K562 (cell line): ENCODE data around the gene ADAM8. TPM values are rescaled to one million over a fixed set of nuclear protein-coding genes. Genes with fewer than 3 reads are reported as not detected.
"Not testable (repeated sequence)": the region's sequence is repeated elsewhere in the genome, so short reads cannot be mapped to it uniquely, and the experiment has no call there.

Source experiments
- ATAC-seq: fragments of 200-7000 bp; cut with Tn5 transposase; 3 replicates; pipeline ENCODE4 v1.9.1; 2020; ENCODE audit warnings: moderate library complexity
- BruUV-seq: library from RNA; stranded (reverse); fragments of 400-500 nt; replicated peaks from 2 replicates; lab custom pipeline; 2021; lab: Mats Ljungman, UMichigan
- CTCF ChIA-PET: fragments of 300-600 bp; formaldehyde crosslinking; extraction: SDS; loops from one replicate; lab custom pipeline; 2021; ENCODE audit warnings: low intra/inter-chr PET ratio; lab: Yijun Ruan, JAX
- POLR2A ChIA-PET: fragments of 300-600, 350-650 bp; sonication (Branson Sonifier 250); formaldehyde crosslinking; extraction: SDS; loops from one replicate; lab custom pipeline; 2021; ENCODE audit warnings: antibody characterized with exemption, inconsistent platforms; lab: Yijun Ruan, JAX
- DNase-seq, 4 experiments: peaks; one replicate each; pipeline versions ENCODE4 v3.0.0 to v3.0.0-alpha.2; 2011 to 2018; ENCODE audit warnings: low spot score in 3 of 4, mixed read lengths in 3 of 4; ENCODE audit errors: extremely low read depth in 1 of 4
- FAIRE-seq: peaks from 2 replicates; lab custom pipeline; 2011; peaks lifted over from hg19 to GRCh38; lab: Jason Lieb, UNC
- H2AFZ ChIP-seq: 2 replicates; pipeline ENCODE4 v1.6.0; 2011; ENCODE audit warnings: low read depth, low read length, control low read depth, inconsistent platforms
- H3K27ac ChIP-seq: fragments of 200-600 bp; 3 replicates; pipeline ENCODE4 v1.8.0; 2011; ENCODE audit warnings: low read depth, mild to moderate bottlenecking, control low read depth, inconsistent platforms, low read length, moderate library complexity, mixed read lengths; ENCODE audit errors: extremely low read depth
- H3K27me3 ChIP-seq, 2 experiments: fragments of 300-600 bp in 1 of 2; 2 replicates in 1 of 2; 3 replicates in 1 of 2; pipeline versions ENCODE4 v1.6.0 to v1.8.0; 2011; ENCODE audit warnings: inconsistent platforms in 2 of 2, low read length in 2 of 2, mild to moderate bottlenecking in 1 of 2, mixed read lengths in 1 of 2, moderate library complexity in 1 of 2; ENCODE audit not compliant: control insufficient read depth in 2 of 2, insufficient read depth in 2 of 2
- H3K36me3 ChIP-seq: fragments of 300-600 bp; 3 replicates; pipeline ENCODE4 v1.8.0; 2011; ENCODE audit warnings: mild to moderate bottlenecking, low read length, inconsistent platforms; ENCODE audit not compliant: control insufficient read depth, insufficient read depth
- H3K4me1 ChIP-seq, 2 experiments: fragments of 200-600 bp in 1 of 2; replicated peaks in 1 of 2; 2 replicates in 1 of 2; 3 replicates in 1 of 2; pipeline versions ENCODE4 v1.5.1 to v1.8.0; 2011; ENCODE audit warnings: inconsistent platforms in 2 of 2, low read length in 2 of 2, mild to moderate bottlenecking in 1 of 2, mixed read lengths in 1 of 2, moderate library complexity in 1 of 2; ENCODE audit not compliant: control insufficient read depth in 2 of 2, insufficient read depth in 2 of 2
- H3K4me2 ChIP-seq: 2 replicates; pipeline ENCODE4 v1.6.1; 2011; ENCODE audit warnings: low read length, control low read depth, inconsistent platforms, mixed read lengths; ENCODE audit not compliant: insufficient read depth
- H3K4me3 ChIP-seq: fragments of 200-600 bp; sonication (generic), shearing (Covaris generic); 2 replicates; pipeline ENCODE4 v1.5.1; 2016; ENCODE audit warnings: control low read depth, inconsistent platforms
- H3K79me2 ChIP-seq: fragments of 200-600 bp; 3 replicates; pipeline ENCODE4 v1.8.0; 2011; ENCODE audit warnings: low read length, inconsistent platforms; ENCODE audit not compliant: control insufficient read depth, insufficient read depth
- H3K9ac ChIP-seq, 2 experiments: 2 replicates each; pipeline versions ENCODE4 v1.6.0 to v1.6.1; 2011; ENCODE audit warnings: low read depth in 2 of 2, low read length in 2 of 2, control low read depth in 1 of 2, inconsistent platforms in 1 of 2, mild to moderate bottlenecking in 1 of 2, mixed read lengths in 1 of 2; ENCODE audit not compliant: insufficient read depth in 1 of 2
- H3K9me1 ChIP-seq: one replicate; pipeline ENCODE4 v1.6.0; 2011; ENCODE audit warnings: inconsistent platforms, mild to moderate bottlenecking, low read length, moderate library complexity; ENCODE audit not compliant: control insufficient read depth, insufficient read depth
- H3K9me3 ChIP-seq: replicated peaks from 2 replicates; pipeline ENCODE4 v1.5.1; 2011; ENCODE audit warnings: low read depth, low read length, inconsistent platforms; ENCODE audit not compliant: control insufficient read depth, insufficient read depth
- H4K20me1 ChIP-seq: replicated peaks from 2 replicates; pipeline ENCODE4 v1.6.1; 2011; ENCODE audit warnings: low read length, inconsistent platforms, mixed read lengths; ENCODE audit not compliant: control insufficient read depth, insufficient read depth
- ELF4 ChIP-seq: fragments of 450-650 bp; formaldehyde crosslinking; IDR thresholded peaks from 2 replicates; pipeline ENCODE4 v1.4.0; 2022; ENCODE audit warnings: missing genetic modification characterization
- GATAD2B ChIP-seq: fragments of 450-650 bp; IDR thresholded peaks from 2 replicates; pipeline ENCODE4 v1.6.1; 2017; ENCODE audit warnings: mild to moderate bottlenecking, borderline replicate concordance
- NFXL1 ChIP-seq: fragments of 450-650 bp; formaldehyde crosslinking; IDR thresholded peaks from 2 replicates; pipeline ENCODE4 v1.4.0; 2021; ENCODE audit warnings: mild to moderate bottlenecking
- NR3C1 ChIP-seq: sonication (generic); formaldehyde crosslinking; IDR thresholded peaks from 2 replicates; pipeline ENCODE4 v1.8.1; 2022; ENCODE audit warnings: missing genetic modification reagents
- PHTF2 ChIP-seq: fragments of 250-450 bp; sonication (Bioruptor Pico); IDR thresholded peaks from 2 replicates; pipeline ENCODE4 v1.5.0; 2021; ENCODE audit warnings: mild to moderate bottlenecking
- RBM22 ChIP-seq: fragments of 200-400 bp; formaldehyde crosslinking; IDR thresholded peaks from 2 replicates; pipeline ENCODE4 v1.6.1; 2018; ENCODE audit warnings: low read length, low read depth; ENCODE audit not compliant: poor library complexity, severe bottlenecking
- ZNF217 ChIP-seq: sonication (generic); formaldehyde crosslinking; IDR thresholded peaks from 2 replicates; pipeline ENCODE4 v1.8.0; 2022; ENCODE audit warnings: mild to moderate bottlenecking, missing genetic modification reagents
- WGBS: fragments of 100-300 bp; shearing (Covaris generic); methylation state at CpG from one replicate; pipeline ENCODE4 v1.1.6; 2016; ENCODE audit warnings: low coverage, mixed read lengths; ENCODE audit not compliant: insufficient coverage; ENCODE audit errors: missing lambda C conversion rate; 5-methylcytosine and 5-hydroxymethylcytosine counted together
- in situ Hi-C: fragments of 300-500 bp; cut with MboI; formaldehyde crosslinking; loops from 4 replicates; pipeline ENCODE4 v1.15.0; 2018; ENCODE audit warnings: inconsistent platforms, mixed read lengths
- intact Hi-C: fragments of 100-400 bp; cut with micrococcal nuclease; formaldehyde crosslinking; loops from 2 replicates; pipeline ENCODE4 v1.14.2; 2022
- polyA plus RNA-seq, 8 experiments: library from polyadenylated mRNA; depleted of rRNA in 4 of 8; stranded (reverse) in 5 of 8; unstranded in 3 of 8; fragments of >200 nt; fragmentation: Nextera tagmentation in 2 of 8; fragmentation: Illumina TruSeq in 1 of 8; extraction: Ambion mirVana in 2 of 8; extraction: Trizol in 1 of 8; gene quantifications; 2 replicates each; pipeline versions ENCODE4 v1.2.1 to v1.2.3, GENCODE V29; 2011 to 2014; ENCODE audit warnings: inconsistent platforms in 1 of 8, missing spikeins in 1 of 8
- total RNA-seq, 7 experiments: library from RNA; depleted of rRNA in 6 of 7; stranded (reverse); fragments of >200 nt in 6 of 7; fragmentation: Illumina TruSeq in 2 of 7; extraction: Trizol in 2 of 7; gene quantifications; 2 replicates each; pipeline versions ENCODE4 v1.2.1 to v1.2.3, GENCODE V29; 2011 to 2021; ENCODE audit warnings: low replicate concordance in 1 of 7

The ADAM8 gene
- total and polyA plus RNA-seq, 9 of the 15 experiments (the other 6 are each of a cell fraction or from before 2014, with no cell fraction given), result 0.07 to 7.0 (median 1.1) TPM

DNA sequence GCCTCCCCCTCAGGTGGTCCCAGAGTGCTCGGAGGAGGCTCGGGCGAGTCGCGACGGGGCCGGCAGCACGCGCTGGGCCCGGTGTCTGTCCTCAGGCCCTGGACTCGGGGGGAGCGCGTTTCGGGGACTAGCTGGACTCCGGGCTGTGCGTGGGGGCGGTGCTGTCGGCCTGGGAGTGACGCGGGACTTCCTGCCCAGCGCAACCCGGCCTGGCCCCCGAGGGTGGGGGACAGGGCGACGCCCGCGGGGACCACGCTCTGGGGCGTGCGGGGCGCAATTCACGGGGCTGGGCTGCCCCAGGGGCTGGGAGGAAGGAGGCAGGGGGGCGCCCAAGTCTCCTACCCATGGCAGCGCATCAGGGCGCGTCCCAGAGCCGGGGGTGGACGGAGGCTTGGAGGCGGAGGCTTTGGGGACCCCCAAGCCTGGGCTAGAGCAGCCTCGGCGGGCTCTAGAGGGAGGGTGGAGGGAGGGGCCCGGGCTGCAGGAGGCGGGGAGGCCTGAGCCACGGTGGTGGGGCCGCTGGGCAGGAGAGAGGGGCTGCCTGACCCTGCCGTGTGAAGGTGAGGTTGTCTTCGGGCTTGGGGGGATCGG is 41.3 kb downstream of the ADAM8 start (continued):
- TF ChIP-seq RBM22 (no peak), PHTF2 (no peak), ELF4 (no peak), ZNF217 (CRISPR knock-in tag) (no peak), NFXL1 (no peak), NR3C1 (CRISPR knock-in tag) (no peak), GATAD2B (no peak)

DNA sequence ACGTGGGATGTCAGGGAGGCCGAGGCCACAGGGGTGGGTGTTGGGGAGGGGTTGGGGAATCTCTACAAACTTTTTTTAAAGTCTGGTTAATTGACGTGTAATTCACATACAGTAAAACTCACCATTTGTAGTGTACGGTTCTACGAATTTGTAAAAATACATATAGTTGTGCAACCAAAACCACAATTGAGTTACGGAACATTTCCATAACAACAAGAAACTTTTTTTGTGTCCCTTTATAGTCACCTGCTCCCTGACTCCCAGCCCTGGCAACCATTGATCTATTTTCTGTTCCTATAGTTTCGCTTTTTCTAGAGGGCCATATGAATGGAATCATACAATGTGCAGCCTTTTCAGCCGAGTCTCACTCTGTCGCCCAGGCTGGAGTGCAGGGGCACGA is 41.9 kb downstream of the ADAM8 start:
- H3K9me3 ChIP-seq, in situ Hi-C loops, H3K79me2 ChIP-seq, H3K9me1 ChIP-seq, BruUV-seq, H3K4me2 ChIP-seq, intact Hi-C loops, ATAC-seq, H3K36me3 ChIP-seq, H2AFZ ChIP-seq, H4K20me1 ChIP-seq, H3K4me3 ChIP-seq, H3K27me3 ChIP-seq, H3K27ac ChIP-seq, CTCF ChIA-PET, FAIRE-seq, DNase-seq, POLR2A ChIA-PET: not testable (repeated sequence)
- peak overlapping the region in 1 of 2 experiments; percentile 34; a peak in 2 of 4 replicates for H3K9ac ChIP-seq
- 100% methylated on average over 3 of the region's 10 CpGs for WGBS
- peaks cover 0 to 45% of the 10 kb centered on the region in 2 experiments; a peak in 2 of 5 replicates for H3K4me1 ChIP-seq
